Left lung (tissue), 10 donors: ENCODE measurements around the gene TECPR1. TPM values are rescaled to one million over a fixed set of nuclear protein-coding genes. Genes with fewer than 3 reads are reported as not detected.
A peak's percentile ranks its signal among the peaks of the same experiment; 100 is the strongest.

Experiments
- ATAC-seq: fragments of 200-7000 bp; cut with Tn5 transposase; one replicate; pipeline ENCODE4 v1.9.1; 2020; ENCODE audit warnings: moderate library complexity
- DNase-seq, 4 donors: peaks; one replicate each; pipeline ENCODE4 v3.0.0-alpha.2; 2013 to 2020
- H3K27ac ChIP-seq, 2 donors: fragments of 200-600 bp; sonication (generic) in 1 of 2; one replicate each; pipeline versions ENCODE4 v1.5.0 to v1.8.0; 2020 to 2021
- H3K27me3 ChIP-seq, 2 donors: fragments of 200-600 bp; sonication (generic) in 1 of 2; one replicate each; pipeline versions ENCODE4 v1.5.0 to v1.8.0; 2020 to 2021
- H3K36me3 ChIP-seq, 2 donors: fragments of 200-600 bp; sonication (generic) in 1 of 2; one replicate each; pipeline versions ENCODE4 v1.5.0 to v1.8.0; 2020 to 2021
- H3K4me1 ChIP-seq, 2 donors: fragments of 200-600 bp; one replicate each; pipeline ENCODE4 v1.8.0; 2021
- H3K4me3 ChIP-seq, 2 donors: fragments of 200-600 bp; sonication (generic) in 1 of 2; one replicate each; pipeline versions ENCODE4 v1.5.0 to v1.8.0; 2020 to 2021; ENCODE audit warnings: mild to moderate bottlenecking in 1 of 2
- H3K9me3 ChIP-seq, 2 donors: fragments of 200-600 bp; sonication (generic) in 1 of 2; one replicate each; pipeline versions ENCODE4 v1.5.0 to v1.8.0; 2020 to 2021
- intact Hi-C, 2 donors: fragments of 100-400 bp; cut with DNase I; formaldehyde crosslinking; loops; one replicate each; pipeline versions ENCODE4 v1.11.2 to v1.14.2; 2022
- polyA plus RNA-seq, 6 donors: library from polyadenylated mRNA; unstranded; fragments of 120-200 nt; gene quantifications; one replicate each; pipeline ENCODE4 v1.2.1, GENCODE V29; 2013; ENCODE audit not compliant: insufficient read length in 6 of 6
- total RNA-seq, 2 donors: library from RNA; stranded (reverse); fragmentation: NEBNext Ultra II Directional; extraction: Animal tissue kit (Norgen Biotek cat#: 25700); gene quantifications; one replicate each; pipeline ENCODE4 v1.2.1, GENCODE V29; 2021
- TF ChIP-seq, protein P1 (sequence below), 2 donors: fragments of 200-600 bp; sonication (generic) in 1 of 2; IDR thresholded peaks; one replicate each; pipeline versions ENCODE4 v1.5.0 to v1.8.0; 2021; ENCODE audit warnings: antibody characterized with exemption in 2 of 2
- donor health status: DM: no; HTN: yes; CAD: no.
- donor health status: DM: no; HTN: no; CAD: no.

Gene TECPR1
- total and polyA plus RNA-seq, 8 donors, result 24.5 to 67.4 (median 28.7) TPM

GRCh38 chr7:98191668-98192431 lies 60.2 kb downstream of the TECPR1 start:
- Histone ChIP-seq H3K27ac (no peak overlapping the region), H3K36me3 (peaks cover 0 to 83% of the 10 kb centered on the region in 2 donors), H3K4me3 (no peak overlapping the region), H3K27me3 (no peaks in the 10 kb centered on the region), H3K4me1 (peaks cover 0 to 5% of the 10 kb centered on the region in 2 donors), H3K9me3 (no peaks in the 10 kb centered on the region)
- intact Hi-C loops, result no loop called here
- DNase-seq (no peak), ATAC-seq (no peak)
- TF ChIP-seq, protein P1, sequence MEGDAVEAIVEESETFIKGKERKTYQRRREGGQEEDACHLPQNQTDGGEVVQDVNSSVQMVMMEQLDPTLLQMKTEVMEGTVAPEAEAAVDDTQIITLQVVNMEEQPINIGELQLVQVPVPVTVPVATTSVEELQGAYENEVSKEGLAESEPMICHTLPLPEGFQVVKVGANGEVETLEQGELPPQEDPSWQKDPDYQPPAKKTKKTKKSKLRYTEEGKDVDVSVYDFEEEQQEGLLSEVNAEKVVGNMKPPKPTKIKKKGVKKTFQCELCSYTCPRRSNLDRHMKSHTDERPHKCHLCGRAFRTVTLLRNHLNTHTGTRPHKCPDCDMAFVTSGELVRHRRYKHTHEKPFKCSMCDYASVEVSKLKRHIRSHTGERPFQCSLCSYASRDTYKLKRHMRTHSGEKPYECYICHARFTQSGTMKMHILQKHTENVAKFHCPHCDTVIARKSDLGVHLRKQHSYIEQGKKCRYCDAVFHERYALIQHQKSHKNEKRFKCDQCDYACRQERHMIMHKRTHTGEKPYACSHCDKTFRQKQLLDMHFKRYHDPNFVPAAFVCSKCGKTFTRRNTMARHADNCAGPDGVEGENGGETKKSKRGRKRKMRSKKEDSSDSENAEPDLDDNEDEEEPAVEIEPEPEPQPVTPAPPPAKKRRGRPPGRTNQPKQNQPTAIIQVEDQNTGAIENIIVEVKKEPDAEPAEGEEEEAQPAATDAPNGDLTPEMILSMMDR (IDR thresholded peaks at IDR 0.05), result no peak

GRCh38 chr7:98189559-98189958 lies 62.5 kb downstream of the TECPR1 start:
- intact Hi-C loops, result no loop called here
- H3K4me3 ChIP-seq, result no peak overlapping the region
- H3K27me3 ChIP-seq, result no peaks in the 10 kb centered on the region
- H3K9me3 ChIP-seq, result no peaks in the 10 kb centered on the region
- peaks cover 0 to 60% of the 10 kb centered on the region in 2 donors for H3K36me3 ChIP-seq
- DNase-seq (no peak), ATAC-seq (no peak)
- H3K27ac ChIP-seq, result no peak overlapping the region
- TF ChIP-seq, protein P1 (IDR thresholded peaks at IDR 0.05), result no peak
- H3K4me1 ChIP-seq, result peaks cover 0 to 12% of the 10 kb centered on the region in 2 donors

DNA sequence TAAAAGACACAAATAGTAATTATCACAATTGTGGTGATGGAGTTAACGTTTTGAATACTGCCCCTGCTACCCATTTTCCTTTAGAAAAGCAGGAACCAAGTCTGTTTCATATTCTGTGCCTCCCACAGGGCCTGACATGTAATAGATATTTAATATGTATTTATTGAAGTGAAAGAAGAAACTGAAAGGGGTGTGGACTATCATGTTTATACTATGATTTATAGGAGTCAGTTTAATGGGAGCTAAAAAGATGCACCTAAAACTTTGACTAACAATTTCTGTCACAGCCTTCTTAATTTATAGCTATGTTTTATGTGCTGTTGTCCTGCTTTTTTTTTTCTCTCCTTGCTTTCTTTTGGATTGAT lies 64.9 kb downstream of the TECPR1 start:
- TF ChIP-seq, protein P1 (IDR thresholded peaks at IDR 0.05), result no peak
- peaks cover 0 to 36% of the 10 kb centered on the region in 2 donors for H3K36me3 ChIP-seq

GRCh38 chr7:98186452-98187137 lies 65.4 kb downstream of the TECPR1 start:
- Histone ChIP-seq H3K4me1 (peaks cover 0 to 12% of the 10 kb centered on the region in 2 donors), H3K9me3 (no peaks in the 10 kb centered on the region), H3K27me3 (no peaks in the 10 kb centered on the region), H3K27ac (no peak overlapping the region), H3K4me3 (no peak overlapping the region), H3K36me3 (peaks cover 0 to 31% of the 10 kb centered on the region in 2 donors)
- ATAC-seq, result peak; percentile 52
- intact Hi-C loops, result no loop called here
- no peak for DNase-seq
- TF ChIP-seq, protein P1 (IDR thresholded peaks at IDR 0.05), result no peak

More for the DNA sequence above, 64.9 kb downstream of the TECPR1 start:
- ATAC-seq (no peak), DNase-seq (no peak)
- Histone ChIP-seq H3K4me1 (peaks cover 0 to 12% of the 10 kb centered on the region in 2 donors), H3K27ac (no peak overlapping the region), H3K27me3 (no peaks in the 10 kb centered on the region), H3K9me3 (no peaks in the 10 kb centered on the region), H3K4me3 (no peak overlapping the region)
- intact Hi-C loops, result no loop called here

DNA sequence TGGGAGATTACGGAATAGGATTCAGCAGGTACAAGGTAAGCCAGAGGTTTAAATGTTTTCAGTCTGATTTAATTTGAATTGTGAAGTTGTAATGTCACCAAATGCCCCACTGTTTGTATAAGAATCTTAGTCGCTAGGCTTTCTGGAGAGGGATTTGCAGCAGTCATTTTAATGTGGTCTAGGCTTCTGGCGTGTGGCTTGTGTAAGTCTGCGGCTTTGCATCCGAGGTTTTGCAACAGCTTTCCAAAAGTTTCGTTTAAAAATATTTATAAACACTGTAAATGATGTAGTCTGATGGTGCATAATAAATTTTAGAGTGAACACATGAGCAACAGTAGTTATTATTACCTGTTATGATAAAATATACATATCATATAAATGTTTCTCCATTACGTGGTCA lies 66.9 kb downstream of the TECPR1 start:
- H3K4me1 ChIP-seq, result peaks cover 0 to 12% of the 10 kb centered on the region in 2 donors
- ATAC-seq (no peak), DNase-seq (no peak)
- no peaks in the 10 kb centered on the region for H3K9me3 ChIP-seq
- no peaks in the 10 kb centered on the region for H3K27me3 ChIP-seq
- no peak overlapping the region for H3K27ac ChIP-seq
- H3K36me3 ChIP-seq, result peaks cover 0 to 17% of the 10 kb centered on the region in 2 donors
- intact Hi-C loops, result no loop called here
- H3K4me3 ChIP-seq, result no peak overlapping the region
- TF ChIP-seq, protein P1 (IDR thresholded peaks at IDR 0.05), result no peak
